HL-60 (cell line): Measurements from ENCODE around the gene OR52W1.

Source experiments
- CTCF ChIP-seq: IDR thresholded peaks from one replicate; pipeline ENCODE4 v1.5.1; 2011; ENCODE audit warnings: low read length, control low read depth, inconsistent platforms; ENCODE audit not compliant: insufficient read depth
- POLR2AphosphoS5 ChIP-seq: IDR thresholded peaks from 2 replicates; pipeline ENCODE4 v1.6.1; 2012; ENCODE audit warnings: low read depth

GRCh38 chr11:6152126-6152525 is 46.9 kb upstream of the OR52W1 start:
- TF ChIP-seq POLR2AphosphoS5 (no peak), CTCF (no peak)
